Stimulated activated CD8-positive, alpha-beta memory T cell treated with anti-CD3 and anti-CD28 coated beads, Interleukin-7, amount 100 ng/mL, for 48 hours (primary cell): ENCODE data around the gene OR2T34.
"Not testable (repeated sequence)": the region's sequence is repeated elsewhere in the genome, so short reads cannot be mapped to it uniquely, and the experiment has no call there.

Experiments used
- DNase-seq, 2 donors: peaks; one replicate each; pipeline ENCODE4 v3.0.0-alpha.2; 2020; ENCODE audit warnings: low read depth in 1 of 2; ENCODE audit errors: extremely low read depth in 1 of 2

Gene OR2T34, protein sequence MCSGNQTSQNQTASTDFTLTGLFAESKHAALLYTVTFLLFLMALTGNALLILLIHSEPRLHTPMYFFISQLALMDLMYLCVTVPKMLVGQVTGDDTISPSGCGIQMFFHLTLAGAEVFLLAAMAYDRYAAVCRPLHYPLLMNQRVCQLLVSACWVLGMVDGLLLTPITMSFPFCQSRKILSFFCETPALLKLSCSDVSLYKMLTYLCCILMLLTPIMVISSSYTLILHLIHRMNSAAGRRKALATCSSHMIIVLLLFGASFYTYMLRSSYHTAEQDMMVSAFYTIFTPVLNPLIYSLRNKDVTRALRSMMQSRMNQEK

GRCh38 chr1:248574657-248575056 lies at the start of gene OR2T34:
Gene OR2T34, minus strand, starts transcription at chr1:248574757. Its CDS starts 0 bp downstream, at chr1:248574757.
- not testable (repeated sequence) for DNase-seq

DNA sequence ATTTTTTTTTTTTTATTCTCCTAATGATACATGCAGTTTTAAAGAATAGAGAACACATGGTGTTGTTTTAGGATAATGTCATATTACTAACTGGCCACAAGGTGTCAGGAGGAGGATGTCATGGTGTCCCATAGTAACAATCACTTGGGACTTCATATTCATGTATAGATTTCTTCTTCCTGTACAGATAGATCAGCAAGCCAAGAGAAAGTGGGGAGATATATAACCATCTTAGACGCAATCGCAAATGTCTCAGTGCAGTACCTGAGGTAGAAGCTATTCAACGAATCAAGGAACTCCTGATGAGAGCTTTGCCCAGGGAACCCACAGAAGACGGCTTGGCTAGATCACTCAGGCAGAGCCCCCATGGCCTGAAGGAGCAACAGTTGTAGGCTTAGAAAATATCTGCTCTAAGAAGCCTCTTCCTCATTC lies 48.0 kb upstream of the OR2T34 start:
- DNase-seq = no peak

GRCh38 chr1:248621770-248622169 lies 47.2 kb upstream of the OR2T34 start:
- no peak for DNase-seq

DNA sequence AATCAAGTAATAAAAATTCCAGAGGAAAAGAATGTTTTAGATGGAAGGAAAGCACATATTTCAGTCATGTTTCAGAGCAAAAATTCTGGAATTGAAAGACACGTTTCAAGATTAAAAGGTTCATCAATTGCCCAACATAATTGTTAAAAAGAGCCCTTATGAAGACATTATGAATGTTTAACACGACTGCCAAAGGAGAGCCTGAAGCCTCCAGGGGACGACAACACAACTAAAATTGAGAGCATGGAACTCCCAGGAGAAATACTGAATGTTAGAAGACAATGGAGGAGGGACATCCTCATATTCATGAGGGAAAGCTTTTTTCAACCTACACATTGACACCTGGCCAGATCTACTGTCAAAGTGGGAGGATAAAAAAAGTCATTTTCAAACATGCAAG lies 44.3 kb upstream of the OR2T34 start:
- peak in 1 of 2 donors; percentile 18 for DNase-seq

- DNase-seq = no peak
Measured at GRCh38 chr1:248618119-248618518, 43.6 kb upstream of the OR2T34 start.

GRCh38 chr1:248613742-248614141 lies 39.2 kb upstream of the OR2T34 start:
- no peak for DNase-seq

DNA sequence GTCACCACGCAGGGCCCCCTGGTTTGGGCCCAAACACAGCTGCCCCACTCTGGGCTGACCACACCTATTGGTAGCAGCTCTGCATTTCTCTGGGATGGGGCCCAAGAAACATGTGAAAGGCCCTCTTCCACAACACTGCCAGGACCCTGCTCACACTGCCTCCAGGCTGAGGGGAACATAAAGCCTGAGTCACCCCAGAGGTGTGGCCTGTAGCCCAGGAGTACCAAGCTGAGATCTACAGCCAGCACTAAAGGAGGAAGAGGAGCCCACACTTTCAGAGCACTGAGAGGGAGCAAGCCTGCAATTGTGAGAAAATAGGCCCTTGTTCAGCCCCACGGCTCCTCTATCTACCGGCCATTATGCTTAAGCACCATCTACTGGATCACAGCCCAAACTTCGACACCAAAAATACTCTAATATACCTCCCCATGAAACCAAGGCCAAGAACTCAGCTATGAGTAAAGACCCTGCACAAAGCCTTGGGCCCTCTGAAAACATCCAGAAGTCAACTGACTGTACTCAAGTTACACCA lies 37.4 kb upstream of the OR2T34 start:
- peak in 1 of 2 donors; percentile 20 for DNase-seq

- DNase-seq = no peak
Measured at GRCh38 chr1:248610301-248610700, 35.7 kb upstream of the OR2T34 start.

DNA sequence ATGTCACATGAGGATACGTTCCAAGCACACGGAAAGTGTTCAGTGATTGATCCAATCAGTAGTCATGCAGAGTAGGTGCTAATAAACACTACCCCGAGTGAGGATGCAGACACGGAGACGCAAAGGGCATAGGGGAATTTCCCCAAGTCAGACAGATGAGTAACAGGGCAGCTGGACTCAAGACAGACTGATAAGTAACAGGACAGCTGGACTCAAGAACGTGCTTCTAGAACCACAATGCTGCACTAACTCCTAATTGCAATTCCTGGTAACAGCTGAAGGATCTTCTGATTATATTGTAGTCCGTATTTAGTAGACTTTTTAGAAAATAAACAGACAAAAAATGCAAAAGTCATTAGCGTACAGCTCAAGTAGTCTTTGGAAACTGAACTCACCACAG lies 24.8 kb upstream of the OR2T34 start:
- DNase-seq = no peak

- no peak for DNase-seq
Measured at GRCh38 chr1:248597589-248597988, 23.0 kb upstream of the OR2T34 start, which contains the start of gene OR2T10. Gene OR2T10, minus strand, starts transcription at chr1:248597700. Its CDS starts 3,932 bp downstream, at chr1:248593768.

DNA sequence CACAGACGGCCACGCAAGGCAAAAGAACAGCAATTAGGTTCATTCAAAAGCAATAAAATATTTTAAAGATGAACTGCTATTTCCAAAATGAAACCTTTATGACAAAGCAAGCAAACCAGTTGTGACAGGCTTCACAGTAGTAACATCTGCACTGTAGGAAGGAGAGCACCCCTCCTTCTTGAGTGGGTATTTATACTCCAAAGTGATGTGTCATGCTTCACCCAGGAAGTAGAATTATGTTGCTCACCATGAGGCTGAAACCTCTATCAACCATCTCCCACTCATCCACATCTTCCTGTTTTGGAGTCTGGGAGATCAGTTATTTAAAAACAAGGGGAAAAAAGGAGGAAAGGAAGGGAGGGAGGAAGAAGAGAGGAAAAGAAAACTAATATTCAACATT lies 22.1 kb upstream of the OR2T34 start:
- no peak for DNase-seq

DNA sequence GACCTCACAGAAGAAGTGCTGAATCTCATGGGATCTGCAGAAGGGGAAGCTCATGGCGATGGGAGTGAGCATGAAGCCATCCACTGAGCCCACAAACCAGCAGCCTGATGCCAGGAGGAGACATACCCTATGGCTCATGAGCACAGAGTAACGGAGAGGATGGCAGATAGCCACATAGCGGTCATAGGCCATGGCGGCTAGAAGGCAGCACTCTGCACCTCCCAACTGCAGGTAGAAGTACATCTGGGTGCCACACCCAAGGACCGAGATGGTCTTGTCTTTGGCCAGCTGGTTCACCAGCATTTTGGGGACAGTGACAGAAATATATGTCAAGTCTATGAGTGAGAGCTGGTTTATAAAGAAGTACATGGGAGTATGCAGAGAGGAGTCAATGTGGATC lies 18.7 kb upstream of the OR2T34 start:
- no peak for DNase-seq

- DNase-seq = no peak
Measured at GRCh38 chr1:248592655-248593054, 18.1 kb upstream of the OR2T34 start.

- DNase-seq = no peak
Measured at GRCh38 chr1:248590055-248590454, 15.5 kb upstream of the OR2T34 start.

- no peak for DNase-seq
Measured at GRCh38 chr1:248589334-248589733, 14.8 kb upstream of the OR2T34 start.

DNA sequence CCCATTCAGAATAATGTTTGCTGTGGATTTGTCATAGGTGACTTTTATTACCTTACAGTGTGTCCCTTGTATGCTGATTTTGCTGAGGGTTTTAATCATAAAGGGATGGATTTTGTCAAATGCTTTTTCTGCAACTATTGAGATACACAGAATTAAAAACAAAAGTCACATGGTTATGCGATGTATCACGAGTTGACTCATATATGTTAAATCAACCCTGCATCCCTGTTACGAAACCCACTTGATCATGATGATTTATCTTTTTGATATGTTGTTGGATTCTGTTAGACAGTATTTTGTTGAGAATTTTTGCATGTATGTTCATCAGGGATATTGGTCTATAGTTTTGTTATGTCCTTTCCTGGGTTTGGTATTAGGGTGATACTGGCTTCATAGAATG lies 10.7 kb upstream of the OR2T34 start:
- no peak for DNase-seq

DNA sequence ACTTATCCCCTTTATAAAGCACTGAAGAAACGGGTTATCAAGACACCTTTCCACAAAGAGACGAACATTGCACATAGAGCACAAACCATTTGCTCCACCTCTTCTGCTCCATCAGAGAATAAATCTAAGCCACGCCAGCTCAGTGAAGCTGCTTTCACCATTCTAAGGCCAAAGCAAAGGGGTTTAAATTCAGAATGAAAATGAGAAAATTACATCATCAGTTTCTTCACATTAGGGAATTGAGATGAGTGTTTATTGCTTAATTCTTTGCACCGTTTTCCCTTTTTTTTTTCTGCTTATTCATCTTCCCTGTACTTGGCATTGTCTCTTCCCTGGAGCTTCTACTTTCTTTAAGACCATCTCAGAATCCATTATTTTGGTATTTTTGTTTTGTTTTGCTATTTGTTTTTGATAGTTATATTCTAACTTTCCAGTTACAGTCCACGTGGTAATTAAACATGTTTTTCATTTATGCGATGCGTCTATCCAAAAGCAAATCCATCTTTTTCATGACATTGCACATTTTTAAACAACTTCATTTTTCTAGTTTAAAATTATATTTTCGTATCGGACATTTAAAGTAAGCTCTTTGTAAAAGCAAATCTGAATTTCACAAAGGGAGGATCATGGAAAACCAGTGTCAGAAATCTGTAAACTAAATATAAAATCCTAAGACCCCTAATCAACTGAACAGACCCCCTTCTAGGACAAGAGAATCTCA lies 1.9 kb upstream of the OR2T34 start:
- DNase-seq = no peak

- DNase-seq = not testable (repeated sequence)
Measured at GRCh38 chr1:248573856-248574255, 701 bp downstream of the OR2T34 start.

- DNase-seq = not testable (repeated sequence)
Measured at GRCh38 chr1:248572049-248572448, 2.5 kb downstream of the OR2T34 start.

- not testable (repeated sequence) for DNase-seq
Measured at GRCh38 chr1:248570811-248571210, 3.7 kb downstream of the OR2T34 start.

DNA sequence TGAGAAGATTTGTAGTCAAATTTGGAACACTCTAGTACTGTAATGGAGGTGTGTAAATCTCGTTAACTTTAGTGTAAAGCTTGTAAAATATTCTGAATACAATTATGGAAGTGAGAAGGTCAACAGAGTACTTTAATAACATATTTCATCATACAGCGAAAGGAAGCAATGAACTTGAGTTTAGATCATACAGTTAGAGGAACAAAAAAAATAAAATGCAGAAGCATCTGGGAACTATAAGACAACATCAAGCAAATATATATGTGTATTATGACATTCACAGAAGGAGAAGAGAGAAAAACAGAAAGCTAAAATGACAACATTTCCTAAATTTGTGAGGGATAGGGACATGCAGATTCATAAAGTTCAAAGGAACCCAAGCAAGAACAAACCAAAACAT lies 5.5 kb downstream of the OR2T34 start:
- not testable (repeated sequence) for DNase-seq
